Panc1 (cell line): ENCODE measurements around the gene PCMT1.

ENCODE experiments used
- POLR2AphosphoS5 ChIP-seq: IDR thresholded peaks from 2 replicates; pipeline ENCODE4 v1.6.1; 2012; ENCODE audit warnings: mild to moderate bottlenecking, low read depth, low read length, moderate library complexity
- TF ChIP-seq, protein P1 (sequence below): fragments of 450-650 bp; IDR thresholded peaks from 2 replicates; pipeline ENCODE4 v1.5.1; 2017; ENCODE audit warnings: mild to moderate bottlenecking

DNA sequence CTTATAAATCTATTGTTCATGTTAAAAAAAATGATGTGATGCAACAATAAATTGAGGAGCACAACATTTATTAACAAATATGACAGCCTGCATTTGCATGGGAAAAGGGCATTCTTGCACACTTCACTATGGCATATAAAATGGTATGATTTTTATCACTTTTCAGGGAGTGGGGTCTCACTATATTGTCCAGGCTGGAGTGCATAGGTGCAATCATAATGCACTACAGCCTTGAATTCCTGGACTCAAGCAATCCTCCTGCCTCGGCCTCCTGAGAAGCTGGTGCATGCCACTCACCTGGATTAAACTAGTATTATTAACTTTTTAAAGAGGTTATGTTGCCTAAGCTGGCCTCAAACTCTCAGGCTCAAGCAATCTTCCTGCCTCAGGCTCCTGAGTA lies 14.6 kb upstream of the PCMT1 start:
- TF ChIP-seq, protein P1, sequence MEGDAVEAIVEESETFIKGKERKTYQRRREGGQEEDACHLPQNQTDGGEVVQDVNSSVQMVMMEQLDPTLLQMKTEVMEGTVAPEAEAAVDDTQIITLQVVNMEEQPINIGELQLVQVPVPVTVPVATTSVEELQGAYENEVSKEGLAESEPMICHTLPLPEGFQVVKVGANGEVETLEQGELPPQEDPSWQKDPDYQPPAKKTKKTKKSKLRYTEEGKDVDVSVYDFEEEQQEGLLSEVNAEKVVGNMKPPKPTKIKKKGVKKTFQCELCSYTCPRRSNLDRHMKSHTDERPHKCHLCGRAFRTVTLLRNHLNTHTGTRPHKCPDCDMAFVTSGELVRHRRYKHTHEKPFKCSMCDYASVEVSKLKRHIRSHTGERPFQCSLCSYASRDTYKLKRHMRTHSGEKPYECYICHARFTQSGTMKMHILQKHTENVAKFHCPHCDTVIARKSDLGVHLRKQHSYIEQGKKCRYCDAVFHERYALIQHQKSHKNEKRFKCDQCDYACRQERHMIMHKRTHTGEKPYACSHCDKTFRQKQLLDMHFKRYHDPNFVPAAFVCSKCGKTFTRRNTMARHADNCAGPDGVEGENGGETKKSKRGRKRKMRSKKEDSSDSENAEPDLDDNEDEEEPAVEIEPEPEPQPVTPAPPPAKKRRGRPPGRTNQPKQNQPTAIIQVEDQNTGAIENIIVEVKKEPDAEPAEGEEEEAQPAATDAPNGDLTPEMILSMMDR = no peak
- no peak for TF ChIP-seq POLR2AphosphoS5
